Nephron (organoid): Measurements from ENCODE around the gene NSD1.

Source experiments
- H3K27ac Mint-ChIP-seq, 3 experiments: 2 replicates each; pipeline ENCODE4 v1.8.0; 2020; ENCODE audit warnings: mixed read lengths in 3 of 3, mild to moderate bottlenecking in 2 of 3, moderate library complexity in 1 of 3
- H3K27me3 Mint-ChIP-seq: 2 replicates; pipeline ENCODE4 v1.8.0; 2021; ENCODE audit warnings: low read depth, mild to moderate bottlenecking, moderate library complexity, mixed read lengths
- H3K36me3 Mint-ChIP-seq: 2 replicates; pipeline ENCODE4 v1.8.0; 2020; ENCODE audit warnings: low read depth, mixed read lengths
- H3K4me1 Mint-ChIP-seq: 2 replicates; pipeline ENCODE4 v1.8.0; 2020; ENCODE audit warnings: mixed read lengths
- H3K4me3 Mint-ChIP-seq, 3 experiments: 2 replicates each; pipeline ENCODE4 v1.8.0; 2020; ENCODE audit warnings: mild to moderate bottlenecking in 3 of 3, mixed read lengths in 3 of 3, moderate library complexity in 2 of 3
- H3K9me3 Mint-ChIP-seq: 2 replicates; pipeline ENCODE4 v1.8.0; 2020; ENCODE audit warnings: mixed read lengths
- TF ChIP-seq, protein P1 (sequence below), 3 experiments: fragments of 200-600 bp; sonication (generic); IDR thresholded peaks; one replicate each; pipeline ENCODE4 v1.5.0; 2021; ENCODE audit warnings: antibody characterized with exemption in 3 of 3; ENCODE audit not compliant: unreplicated experiment in 3 of 3

NSD1 gene

DNA sequence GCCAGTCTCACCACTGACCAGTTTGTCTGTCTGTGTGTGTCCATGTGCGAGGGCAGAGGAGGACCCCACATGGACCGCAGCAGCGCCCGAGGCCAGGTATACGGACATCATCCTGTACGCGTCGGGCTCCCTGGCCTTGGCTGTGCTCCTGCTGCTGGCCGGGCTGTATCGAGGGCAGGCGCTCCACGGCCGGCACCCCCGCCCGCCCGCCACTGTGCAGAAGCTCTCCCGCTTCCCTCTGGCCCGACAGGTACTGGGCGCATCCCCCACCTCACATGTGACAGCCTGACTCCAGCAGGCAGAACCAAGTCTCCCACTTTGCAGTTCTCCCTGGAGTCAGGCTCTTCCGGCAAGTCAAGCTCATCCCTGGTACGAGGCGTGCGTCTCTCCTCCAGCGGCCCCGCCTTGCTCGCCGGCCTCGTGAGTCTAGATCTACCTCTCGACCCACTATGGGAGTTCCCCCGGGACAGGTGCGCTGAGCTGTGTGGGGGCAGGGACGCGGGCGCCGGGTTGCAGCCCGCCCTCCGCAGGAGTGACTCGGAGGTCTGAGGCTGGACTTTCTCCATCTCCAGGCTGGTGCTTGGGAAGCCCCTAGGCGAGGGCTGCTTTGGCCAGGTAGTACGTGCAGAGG is 40.4 kb upstream of the NSD1 start:
- Mint-ChIP-seq H3K4me1 (peaks cover 48% of the 10 kb centered on the region), H3K36me3 (peaks cover 9% of the 10 kb centered on the region), H3K9me3 (no peaks in the 10 kb centered on the region), H3K27ac (no peak overlapping the region), H3K27me3 (peaks cover 14% of the 10 kb centered on the region), H3K4me3 (no peak overlapping the region)
- TF ChIP-seq, protein P1, sequence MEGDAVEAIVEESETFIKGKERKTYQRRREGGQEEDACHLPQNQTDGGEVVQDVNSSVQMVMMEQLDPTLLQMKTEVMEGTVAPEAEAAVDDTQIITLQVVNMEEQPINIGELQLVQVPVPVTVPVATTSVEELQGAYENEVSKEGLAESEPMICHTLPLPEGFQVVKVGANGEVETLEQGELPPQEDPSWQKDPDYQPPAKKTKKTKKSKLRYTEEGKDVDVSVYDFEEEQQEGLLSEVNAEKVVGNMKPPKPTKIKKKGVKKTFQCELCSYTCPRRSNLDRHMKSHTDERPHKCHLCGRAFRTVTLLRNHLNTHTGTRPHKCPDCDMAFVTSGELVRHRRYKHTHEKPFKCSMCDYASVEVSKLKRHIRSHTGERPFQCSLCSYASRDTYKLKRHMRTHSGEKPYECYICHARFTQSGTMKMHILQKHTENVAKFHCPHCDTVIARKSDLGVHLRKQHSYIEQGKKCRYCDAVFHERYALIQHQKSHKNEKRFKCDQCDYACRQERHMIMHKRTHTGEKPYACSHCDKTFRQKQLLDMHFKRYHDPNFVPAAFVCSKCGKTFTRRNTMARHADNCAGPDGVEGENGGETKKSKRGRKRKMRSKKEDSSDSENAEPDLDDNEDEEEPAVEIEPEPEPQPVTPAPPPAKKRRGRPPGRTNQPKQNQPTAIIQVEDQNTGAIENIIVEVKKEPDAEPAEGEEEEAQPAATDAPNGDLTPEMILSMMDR (IDR thresholded peaks at IDR 0.05; ENCODE audit: unreplicated experiment in 3 of 3) = no peak

DNA sequence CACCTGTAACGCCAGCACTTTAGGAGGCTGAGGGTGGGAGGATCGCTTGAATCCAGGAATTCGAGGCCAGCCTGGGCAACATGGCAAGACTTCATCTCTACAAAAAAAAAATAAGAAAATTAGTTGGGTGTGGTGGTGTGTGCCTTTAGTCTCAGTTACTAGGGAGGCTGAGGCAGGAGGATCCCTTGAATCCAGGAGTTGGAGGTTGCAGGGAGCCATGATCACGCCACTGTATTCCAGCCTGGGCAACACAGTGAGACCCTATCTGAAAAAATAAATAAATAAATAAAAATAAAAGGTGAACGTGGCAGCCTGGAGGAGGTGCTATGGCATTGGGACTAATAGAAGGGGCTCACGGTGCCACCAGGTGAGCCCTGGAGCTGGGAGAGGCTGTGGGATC is 39.8 kb upstream of the NSD1 start:
- TF ChIP-seq, protein P1 (IDR thresholded peaks at IDR 0.05; ENCODE audit: unreplicated experiment in 3 of 3) = no peak
- peaks cover 48% of the 10 kb centered on the region for H3K4me1 Mint-ChIP-seq
- H3K27me3 Mint-ChIP-seq = peaks cover 11% of the 10 kb centered on the region
- peak overlapping the region in 1 of 3 experiments; percentile 39 for H3K27ac Mint-ChIP-seq
- no peaks in the 10 kb centered on the region for H3K9me3 Mint-ChIP-seq
- peaks cover 9% of the 10 kb centered on the region for H3K36me3 Mint-ChIP-seq
- no peak overlapping the region for H3K4me3 Mint-ChIP-seq

DNA sequence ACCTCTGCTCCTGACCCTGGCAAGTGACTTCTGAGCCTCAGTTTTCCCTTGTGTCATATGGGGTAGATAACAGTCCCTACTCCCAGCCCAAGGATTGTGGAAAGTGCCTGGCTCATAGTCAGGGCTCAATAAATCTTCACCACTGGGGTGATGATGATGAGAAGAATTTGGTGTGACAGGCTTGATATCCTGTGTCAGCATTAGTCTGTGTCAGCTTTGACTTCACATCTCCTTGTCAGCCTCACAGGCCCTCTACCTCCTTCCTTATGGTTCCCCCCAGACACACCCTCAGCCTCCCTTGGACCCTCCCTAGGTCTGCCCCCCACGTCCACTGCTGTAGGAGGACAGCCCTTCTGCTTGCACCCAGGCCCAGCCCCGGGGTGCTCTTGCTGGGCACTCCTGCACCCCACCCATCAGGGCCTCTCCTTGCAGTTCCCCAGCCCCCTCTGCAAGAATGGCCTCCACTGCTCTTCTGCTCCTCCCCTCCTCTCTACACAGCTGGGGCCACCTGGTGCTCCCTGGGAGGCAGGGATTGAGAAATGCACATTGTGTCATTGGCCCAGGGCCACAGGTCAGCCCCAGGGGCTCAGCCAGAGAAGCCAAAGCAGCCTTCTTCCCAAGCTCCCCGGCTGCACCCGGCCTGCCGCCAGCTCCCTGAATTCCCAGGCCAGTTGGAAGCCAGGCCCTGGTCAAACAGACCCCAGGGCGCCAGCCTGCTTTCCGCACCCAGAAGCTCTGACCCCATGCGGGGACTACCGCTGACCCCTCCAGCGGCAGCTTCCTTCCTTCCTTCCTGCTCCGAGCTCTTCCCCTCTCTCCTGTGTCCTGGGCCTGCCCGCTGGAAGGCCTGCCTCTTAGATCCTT is 39.1 kb upstream of the NSD1 start:
- peak overlapping the region in 2 of 3 experiments; percentile 21 to 40 for H3K4me3 Mint-ChIP-seq
- no peaks in the 10 kb centered on the region for H3K9me3 Mint-ChIP-seq
- peaks cover 48% of the 10 kb centered on the region for H3K4me1 Mint-ChIP-seq
- peaks cover 9% of the 10 kb centered on the region for H3K27me3 Mint-ChIP-seq
- TF ChIP-seq, protein P1 (IDR thresholded peaks at IDR 0.05; ENCODE audit: unreplicated experiment in 3 of 3) = no peak
- peaks cover 9% of the 10 kb centered on the region for H3K36me3 Mint-ChIP-seq
- peak overlapping the region; percentile 39 to 94 (median 89) for H3K27ac Mint-ChIP-seq

DNA sequence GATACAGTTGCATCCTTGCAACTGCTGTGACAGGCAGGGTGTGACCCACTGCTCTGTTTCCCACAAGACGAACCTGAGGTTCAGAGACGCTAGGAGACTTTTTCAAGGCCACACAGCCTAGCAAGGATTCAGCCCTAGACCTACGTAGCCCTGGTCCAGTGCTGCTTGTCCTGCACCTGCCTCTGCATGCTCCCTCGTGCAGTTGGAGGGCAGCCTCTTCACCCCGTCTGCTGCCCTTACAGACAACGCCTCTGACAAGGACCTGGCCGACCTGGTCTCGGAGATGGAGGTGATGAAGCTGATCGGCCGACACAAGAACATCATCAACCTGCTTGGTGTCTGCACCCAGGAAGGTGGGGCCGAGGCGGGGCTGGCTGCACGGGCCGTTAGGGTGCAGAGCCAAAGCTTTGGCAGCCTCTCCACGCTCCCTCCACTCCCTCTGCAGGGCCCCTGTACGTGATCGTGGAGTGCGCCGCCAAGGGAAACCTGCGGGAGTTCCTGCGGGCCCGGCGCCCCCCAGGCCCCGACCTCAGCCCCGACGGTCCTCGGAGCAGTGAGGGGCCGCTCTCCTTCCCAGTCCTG is 38.4 kb upstream of the NSD1 start:
- H3K4me3 Mint-ChIP-seq = no peak overlapping the region
- peak overlapping the region; percentile 39 to 94 (median 89) for H3K27ac Mint-ChIP-seq
- H3K4me1 Mint-ChIP-seq = peaks cover 48% of the 10 kb centered on the region
- no peaks in the 10 kb centered on the region for H3K9me3 Mint-ChIP-seq
- peaks cover 5% of the 10 kb centered on the region for H3K36me3 Mint-ChIP-seq
- peaks cover 4% of the 10 kb centered on the region for H3K27me3 Mint-ChIP-seq
- TF ChIP-seq, protein P1 (IDR thresholded peaks at IDR 0.05; ENCODE audit: unreplicated experiment in 3 of 3) = no peak

DNA sequence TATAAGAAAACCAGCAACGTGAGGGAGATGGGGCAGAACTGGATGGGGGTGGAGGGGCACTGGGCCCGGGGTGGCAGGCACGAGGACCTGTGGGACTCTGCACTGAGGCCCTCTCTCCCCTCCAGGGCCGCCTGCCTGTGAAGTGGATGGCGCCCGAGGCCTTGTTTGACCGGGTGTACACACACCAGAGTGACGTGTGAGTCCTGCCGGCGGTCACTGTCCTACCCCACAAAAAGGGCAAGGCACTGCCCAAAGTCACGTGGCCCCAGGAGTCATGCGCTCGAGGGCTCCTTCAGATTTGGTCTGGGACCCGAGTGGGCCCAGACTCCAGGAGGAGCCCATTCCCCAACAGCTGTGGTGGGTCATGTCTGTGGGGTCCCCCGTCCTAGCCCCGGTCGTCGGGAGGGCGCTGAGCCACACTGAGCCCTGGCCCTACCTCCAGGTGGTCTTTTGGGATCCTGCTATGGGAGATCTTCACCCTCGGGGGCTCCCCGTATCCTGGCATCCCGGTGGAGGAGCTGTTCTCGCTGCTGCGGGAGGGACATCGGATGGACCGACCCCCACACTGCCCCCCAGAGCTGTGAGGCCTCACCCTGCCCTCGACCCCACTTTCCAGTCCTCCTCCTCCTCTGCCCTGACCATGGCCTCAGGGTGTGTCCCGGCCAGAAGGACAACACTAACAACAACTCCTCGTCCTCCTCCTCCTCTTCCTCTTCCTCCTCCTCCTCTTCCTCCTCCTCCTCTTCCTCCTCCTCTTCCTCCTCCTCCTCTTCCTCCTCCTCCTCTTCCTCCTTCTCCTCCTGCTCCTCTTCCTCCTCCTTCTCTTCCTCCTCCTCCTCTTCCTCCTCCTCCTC is 37.2 kb upstream of the NSD1 start:
- H3K27me3 Mint-ChIP-seq = peaks cover 4% of the 10 kb centered on the region
- TF ChIP-seq, protein P1 (IDR thresholded peaks at IDR 0.05; ENCODE audit: unreplicated experiment in 3 of 3) = no peak
- H3K4me3 Mint-ChIP-seq = peak overlapping the region in 1 of 3 experiments; percentile 43
- peaks cover 54% of the 10 kb centered on the region for H3K4me1 Mint-ChIP-seq
- peaks cover 5% of the 10 kb centered on the region for H3K36me3 Mint-ChIP-seq
- peak overlapping the region in 2 of 3 experiments; percentile 44 to 100 for H3K27ac Mint-ChIP-seq
- H3K9me3 Mint-ChIP-seq = no peaks in the 10 kb centered on the region
